Lung (tissue), 12 donors: ENCODE measurements around the gene AEBP1. TPM values are rescaled to one million over a fixed set of nuclear protein-coding genes. Genes with fewer than 3 reads are reported as not detected.
A peak's percentile ranks its signal among the peaks of the same experiment; 100 is the strongest.

Experiments
- ATAC-seq: fragments of 200-7000 bp; cut with Tn5 transposase; one replicate; pipeline ENCODE4 v1.9.1; 2020; ENCODE audit warnings: moderate number of reproducible peaks; ENCODE audit not compliant: insufficient read depth, low FRiP score
- DNase-seq, 3 donors: peaks; one replicate each; pipeline ENCODE4 v3.0.0-alpha.2; 2013 to 2017
- H3K27ac ChIP-seq, 2 donors: one replicate each; pipeline ENCODE4 v1.5.1; 2013; ENCODE audit warnings: mild to moderate bottlenecking in 2 of 2, moderate library complexity in 2 of 2, control low read depth in 1 of 2, inconsistent platforms in 1 of 2, low read depth in 1 of 2, low read length in 1 of 2
- H3K27me3 ChIP-seq, 3 donors: one replicate each; pipeline ENCODE4 v1.5.1; 2013; ENCODE audit warnings: low read length in 2 of 3; ENCODE audit not compliant: control insufficient read depth in 3 of 3, insufficient read depth in 3 of 3
- H3K36me3 ChIP-seq, 4 donors: one replicate each; pipeline ENCODE4 v1.5.1; 2013; ENCODE audit warnings: low read length in 4 of 4, mild to moderate bottlenecking in 1 of 4, moderate library complexity in 1 of 4; ENCODE audit not compliant: control insufficient read depth in 4 of 4, insufficient read depth in 4 of 4
- H3K4me1 ChIP-seq, 5 donors: one replicate each; pipeline ENCODE4 v1.5.1; 2013; ENCODE audit warnings: low read length in 5 of 5, mild to moderate bottlenecking in 2 of 5, moderate library complexity in 1 of 5; ENCODE audit not compliant: control insufficient read depth in 5 of 5, insufficient read depth in 5 of 5
- H3K4me3 ChIP-seq: one replicate; pipeline ENCODE4 v1.5.1; 2013; ENCODE audit warnings: mild to moderate bottlenecking, control low read depth, moderate library complexity
- H3K9ac ChIP-seq, 2 donors: one replicate each; pipeline ENCODE4 v1.5.1; 2013; ENCODE audit warnings: low read length in 2 of 2, control low read depth in 1 of 2; ENCODE audit not compliant: insufficient read depth in 1 of 2
- H3K9me3 ChIP-seq, 4 donors: one replicate each; pipeline ENCODE4 v1.5.1; 2013; ENCODE audit warnings: low read length in 3 of 4, mild to moderate bottlenecking in 1 of 4, moderate library complexity in 1 of 4; ENCODE audit not compliant: control insufficient read depth in 4 of 4, insufficient read depth in 3 of 4
- WGBS, 2 donors: extraction: QIAGEN DNeasy Blood & Tissue Kit; methylation state at CpG; one replicate each; pipeline ENCODE4 v1.1.7; 2013; 5-methylcytosine and 5-hydroxymethylcytosine counted together
- polyA plus RNA-seq, 2 donors: library from polyadenylated mRNA; stranded (reverse); fragments of 200-250 nt; gene quantifications; one replicate each; pipeline ENCODE4 v1.2.1, GENCODE V29; 2013
- total RNA-seq, 2 donors: library from RNA; depleted of rRNA in 1 of 2; stranded (reverse); fragments of >200 nt in 1 of 2; gene quantifications; one replicate each; pipeline ENCODE4 v1.2.1, GENCODE V29; 2014 to 2021
- TF ChIP-seq, protein P1 (sequence below): IDR thresholded peaks from 2 replicates; pipeline ENCODE4 v1.5.1; 2012; ENCODE audit warnings: mild to moderate bottlenecking; ENCODE audit errors: control extremely low read depth, extremely low read depth
- donor health status: control.
- donor health status: control.
- donor health status: Bipolar disorder and iron deficiency.
- donor health status: healthy.
- donor health status: DM: yes; HTN: yes; CAD: no.

AEBP1 gene
- total and polyA plus RNA-seq, 4 donors, result 43.4 to 124 (median 68.7) TPM

DNA sequence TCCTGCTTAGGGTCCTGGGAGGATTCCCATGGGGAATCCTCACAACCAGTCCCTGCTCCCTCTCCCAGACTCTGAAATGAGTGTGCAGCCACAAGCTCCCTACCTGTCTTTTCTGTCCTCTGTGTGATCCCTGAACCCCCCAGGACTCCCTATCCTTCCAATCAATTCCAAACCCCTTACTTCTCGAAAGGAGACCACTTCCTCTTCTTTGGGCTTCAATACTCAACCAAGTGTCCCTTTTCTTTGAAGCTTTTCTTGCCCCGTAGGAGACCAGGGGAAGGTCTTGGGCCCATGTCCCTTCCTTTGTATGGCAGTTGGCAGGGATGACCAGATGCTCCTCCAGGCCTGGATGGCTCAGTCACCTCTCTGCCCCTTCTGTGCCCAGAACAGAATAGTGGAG lies 1.7 kb downstream of the AEBP1 start:
- 44 to 65% methylated on average over 2 of the region's 2 CpGs for WGBS, 2 donors
- Histone ChIP-seq H3K4me3 (peak overlapping the region; percentile 34), H3K4me1 (peaks cover 0 to 21% (median 3%) of the 10 kb centered on the region in 5 donors), H3K9me3 (no peaks in the 10 kb centered on the region), H3K9ac (peak overlapping the region in 1 of 2 donors; percentile 11), H3K27me3 (no peaks in the 10 kb centered on the region), H3K27ac (peak overlapping the region in 1 of 2 donors; percentile 48), H3K36me3 (peaks cover 0 to 15% (median 4%) of the 10 kb centered on the region in 4 donors)
- no peak for ATAC-seq
- TF ChIP-seq, protein P1, sequence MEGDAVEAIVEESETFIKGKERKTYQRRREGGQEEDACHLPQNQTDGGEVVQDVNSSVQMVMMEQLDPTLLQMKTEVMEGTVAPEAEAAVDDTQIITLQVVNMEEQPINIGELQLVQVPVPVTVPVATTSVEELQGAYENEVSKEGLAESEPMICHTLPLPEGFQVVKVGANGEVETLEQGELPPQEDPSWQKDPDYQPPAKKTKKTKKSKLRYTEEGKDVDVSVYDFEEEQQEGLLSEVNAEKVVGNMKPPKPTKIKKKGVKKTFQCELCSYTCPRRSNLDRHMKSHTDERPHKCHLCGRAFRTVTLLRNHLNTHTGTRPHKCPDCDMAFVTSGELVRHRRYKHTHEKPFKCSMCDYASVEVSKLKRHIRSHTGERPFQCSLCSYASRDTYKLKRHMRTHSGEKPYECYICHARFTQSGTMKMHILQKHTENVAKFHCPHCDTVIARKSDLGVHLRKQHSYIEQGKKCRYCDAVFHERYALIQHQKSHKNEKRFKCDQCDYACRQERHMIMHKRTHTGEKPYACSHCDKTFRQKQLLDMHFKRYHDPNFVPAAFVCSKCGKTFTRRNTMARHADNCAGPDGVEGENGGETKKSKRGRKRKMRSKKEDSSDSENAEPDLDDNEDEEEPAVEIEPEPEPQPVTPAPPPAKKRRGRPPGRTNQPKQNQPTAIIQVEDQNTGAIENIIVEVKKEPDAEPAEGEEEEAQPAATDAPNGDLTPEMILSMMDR, result no peak
- no peak for DNase-seq

DNA sequence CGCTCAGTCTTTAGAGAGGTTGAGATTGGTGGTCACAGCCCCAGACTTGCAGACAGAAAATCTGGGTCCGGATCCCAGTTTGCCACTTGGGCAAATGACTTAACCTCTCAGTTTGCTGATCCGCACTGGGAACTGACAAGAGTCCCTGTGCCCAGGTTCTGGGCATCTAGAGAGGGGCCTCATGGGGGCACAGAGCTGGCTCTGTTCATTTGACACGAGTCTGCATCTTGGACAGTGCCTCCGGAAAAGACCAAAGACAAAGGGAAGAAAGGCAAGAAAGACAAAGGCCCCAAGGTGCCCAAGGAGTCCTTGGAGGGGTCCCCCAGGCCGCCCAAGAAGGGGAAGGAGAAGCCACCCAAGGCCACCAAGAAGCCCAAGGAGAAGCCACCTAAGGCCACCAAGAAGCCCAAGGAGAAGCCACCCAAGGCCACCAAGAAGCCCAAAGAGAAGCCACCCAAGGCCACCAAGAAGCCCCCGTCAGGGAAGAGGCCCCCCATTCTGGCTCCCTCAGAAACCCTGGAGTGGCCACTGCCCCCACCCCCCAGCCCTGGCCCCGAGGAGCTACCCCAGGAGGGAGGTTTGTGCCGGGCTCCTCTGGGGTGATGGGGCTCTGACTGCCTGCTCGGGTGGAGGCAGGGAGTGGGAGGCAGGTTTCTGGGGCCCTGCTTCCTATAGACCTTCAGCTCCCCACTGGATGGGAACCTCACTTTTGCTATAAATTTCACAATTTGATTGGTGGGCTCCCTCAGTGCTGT lies 2.3 kb downstream of the AEBP1 start:
- Histone ChIP-seq H3K9me3 (no peaks in the 10 kb centered on the region), H3K4me1 (peaks cover 0 to 16% (median 3%) of the 10 kb centered on the region in 5 donors), H3K27me3 (no peaks in the 10 kb centered on the region), H3K4me3 (no peak overlapping the region), H3K27ac (no peak overlapping the region), H3K36me3 (peaks cover 0 to 16% (median 6%) of the 10 kb centered on the region in 4 donors), H3K9ac (no peak overlapping the region)
- TF ChIP-seq, protein P1, result no peak
- WGBS, 2 donors, result 87 to 92% methylated on average over 10 of the region's 10 CpGs
- ATAC-seq (no peak), DNase-seq (no peak)

DNA sequence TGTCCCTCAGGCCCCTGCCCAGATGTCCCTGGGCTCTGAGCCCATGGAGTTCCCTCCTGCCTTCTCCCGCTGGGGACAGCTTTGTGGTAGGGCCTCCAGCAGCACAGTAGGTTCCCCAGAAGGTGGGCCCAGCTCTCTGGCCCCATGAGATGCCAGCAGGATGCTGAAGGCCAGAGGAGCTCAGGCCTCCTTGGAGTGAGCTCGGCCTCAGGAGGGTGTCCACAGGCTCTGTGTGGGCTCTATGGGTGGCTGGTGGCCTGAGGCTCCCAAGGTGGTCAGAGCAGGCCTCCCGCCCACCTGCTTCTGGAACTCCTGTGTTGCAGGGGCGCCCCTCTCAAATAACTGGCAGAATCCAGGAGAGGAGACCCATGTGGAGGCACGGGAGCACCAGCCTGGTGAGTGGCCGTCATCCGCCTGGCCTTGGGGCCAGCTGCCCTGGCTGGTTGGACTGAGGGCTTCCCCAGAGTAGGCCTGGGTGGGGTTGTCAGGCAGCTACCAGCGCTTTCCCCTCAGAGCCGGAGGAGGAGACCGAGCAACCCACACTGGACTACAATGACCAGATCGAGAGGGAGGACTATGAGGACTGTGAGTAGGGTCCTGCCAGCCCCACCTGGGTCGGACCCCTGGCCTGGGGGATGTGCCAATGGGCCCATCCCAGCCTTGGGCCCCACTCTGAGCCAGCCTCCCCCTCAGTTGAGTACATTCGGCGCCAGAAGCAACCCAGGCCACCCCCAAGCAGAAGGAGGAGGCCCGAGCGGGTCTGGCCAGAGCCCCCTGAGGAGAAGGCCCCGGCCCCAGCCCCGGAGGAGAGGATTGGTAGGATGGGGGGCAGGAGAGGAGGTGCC lies 3.2 kb downstream of the AEBP1 start:
- 94 to 95% methylated on average over 18 of the region's 18 CpGs for WGBS, 2 donors
- TF ChIP-seq, protein P1, result no peak
- no peak overlapping the region for H3K4me3 ChIP-seq
- ATAC-seq (no peak), DNase-seq (no peak)
- H3K27me3 ChIP-seq, result no peaks in the 10 kb centered on the region
- peak overlapping the region in 1 of 2 donors; percentile 3 for H3K27ac ChIP-seq
- no peaks in the 10 kb centered on the region for H3K9me3 ChIP-seq
- H3K9ac ChIP-seq, result no peak overlapping the region
- peaks cover 0 to 16% (median 3%) of the 10 kb centered on the region in 5 donors for H3K4me1 ChIP-seq
- peaks cover 0 to 18% (median 6%) of the 10 kb centered on the region in 4 donors for H3K36me3 ChIP-seq
